Mesenteric fat pad (tissue), 1 donor: ENCODE results near the gene OGFRL1. TPM values are rescaled to one million over a fixed set of nuclear protein-coding genes. Genes with fewer than 3 reads are reported as not detected.

Experiments
- DNase-seq: peaks from one replicate; pipeline ENCODE4 v3.0.0-alpha.2; 2020; ENCODE audit warnings: low spot score
- total RNA-seq: library from RNA; stranded (reverse); fragmentation: NEBNext Ultra II Directional; extraction: Animal tissue kit (Norgen Biotek cat#: 25700); gene quantifications from one replicate; pipeline ENCODE4 v1.2.1, GENCODE V29; 2021
- donor health status: DM: yes; HTN: yes; CAD: no.

Gene OGFRL1
- total RNA-seq, 1 donor from 2014 or later, result 40.5 TPM

DNA sequence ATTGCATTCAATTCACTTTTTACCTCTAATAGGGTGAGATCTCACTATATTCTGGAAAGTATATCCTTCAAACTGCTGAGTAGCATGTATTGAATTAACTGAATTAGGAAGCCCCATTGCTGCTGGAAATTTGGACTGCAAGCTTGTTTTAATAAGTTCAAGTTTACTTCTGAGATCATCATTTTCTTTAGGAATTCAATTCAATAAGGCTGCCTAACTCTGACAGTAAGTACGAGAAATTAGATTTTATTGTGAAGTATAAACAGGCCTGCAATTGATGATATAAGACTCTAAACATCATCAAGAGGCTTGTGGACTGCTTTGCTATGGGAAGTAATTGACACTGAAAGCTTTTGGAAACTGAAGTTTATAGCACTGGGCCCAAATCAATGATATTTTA lies 44.4 kb downstream of the OGFRL1 start:
- no peak for DNase-seq

DNA sequence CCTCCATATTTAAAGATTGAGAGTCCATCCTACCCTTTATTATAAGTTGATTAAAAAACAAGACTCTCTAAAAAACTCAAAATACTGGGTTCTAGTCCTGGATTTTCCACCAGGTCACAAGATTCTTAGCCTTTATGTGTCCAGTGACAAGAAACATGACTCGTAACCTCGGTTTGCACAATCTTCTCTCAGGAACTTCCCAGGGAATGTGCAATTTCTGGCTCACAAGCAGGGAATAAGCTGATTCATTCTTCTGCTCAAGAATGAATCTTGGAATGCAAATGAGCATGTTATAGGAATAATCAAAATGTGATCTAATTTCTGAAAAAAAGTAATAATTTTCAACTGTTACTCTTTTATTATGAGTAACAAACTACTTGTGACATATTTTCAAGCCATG lies 45.1 kb downstream of the OGFRL1 start:
- no peak for DNase-seq

DNA sequence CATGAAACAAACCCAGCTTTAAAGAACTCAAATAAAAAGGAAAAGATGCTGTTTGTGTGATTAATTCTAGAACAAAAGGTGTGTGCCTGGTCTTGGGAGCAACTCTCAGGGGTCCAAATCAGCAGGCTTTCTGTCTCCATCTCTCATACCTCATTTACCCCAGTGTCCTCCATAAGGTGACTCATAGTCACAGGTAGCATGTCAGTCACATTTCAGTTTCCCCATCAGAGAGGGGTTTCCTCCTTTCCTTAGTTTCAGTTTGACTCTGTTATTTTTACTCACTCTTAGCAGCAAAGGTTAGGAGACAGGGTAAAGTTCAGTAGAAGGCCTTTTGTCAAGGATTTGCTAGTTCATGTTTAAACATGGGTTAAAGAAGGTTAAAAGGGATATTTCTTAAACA lies 46.2 kb downstream of the OGFRL1 start:
- no peak for DNase-seq

DNA sequence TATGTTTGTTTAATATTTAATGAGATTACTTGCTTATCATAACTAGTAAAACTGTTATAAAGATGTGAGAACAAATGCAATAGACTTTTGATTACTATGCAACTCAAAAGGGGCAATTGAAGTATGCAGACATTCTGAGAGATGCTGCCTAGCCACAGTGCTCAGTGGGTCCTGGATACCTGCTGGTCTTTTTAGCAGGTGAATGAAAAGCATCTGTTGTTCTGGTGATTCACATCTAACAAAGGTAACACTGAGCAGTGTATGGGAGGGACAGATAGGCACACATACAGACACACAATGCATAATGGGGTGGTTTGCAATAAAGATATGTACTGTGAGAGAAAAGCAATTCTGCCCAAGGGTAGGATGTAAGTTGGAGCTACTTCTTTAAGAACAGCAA lies 46.9 kb downstream of the OGFRL1 start:
- DNase-seq, result no peak

DNA sequence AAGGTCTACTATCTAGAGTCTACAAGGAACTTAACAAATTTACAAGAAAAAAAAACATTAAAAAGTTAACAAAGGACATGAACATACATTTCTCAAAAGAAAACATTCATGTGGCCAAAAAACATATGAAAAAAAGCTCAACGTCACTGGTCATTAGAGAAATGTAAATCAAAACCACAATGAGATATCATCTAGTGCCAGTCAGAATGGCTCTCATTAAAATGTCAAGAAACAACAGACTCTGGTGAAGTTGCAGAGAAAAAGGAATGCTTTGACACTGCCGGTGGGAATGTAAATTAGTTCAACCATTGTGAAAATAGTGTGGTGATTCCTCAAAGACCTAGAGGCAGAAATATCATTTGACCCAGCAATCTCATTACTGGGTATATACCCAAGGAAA lies 48.3 kb downstream of the OGFRL1 start:
- DNase-seq, result no peak

DNA sequence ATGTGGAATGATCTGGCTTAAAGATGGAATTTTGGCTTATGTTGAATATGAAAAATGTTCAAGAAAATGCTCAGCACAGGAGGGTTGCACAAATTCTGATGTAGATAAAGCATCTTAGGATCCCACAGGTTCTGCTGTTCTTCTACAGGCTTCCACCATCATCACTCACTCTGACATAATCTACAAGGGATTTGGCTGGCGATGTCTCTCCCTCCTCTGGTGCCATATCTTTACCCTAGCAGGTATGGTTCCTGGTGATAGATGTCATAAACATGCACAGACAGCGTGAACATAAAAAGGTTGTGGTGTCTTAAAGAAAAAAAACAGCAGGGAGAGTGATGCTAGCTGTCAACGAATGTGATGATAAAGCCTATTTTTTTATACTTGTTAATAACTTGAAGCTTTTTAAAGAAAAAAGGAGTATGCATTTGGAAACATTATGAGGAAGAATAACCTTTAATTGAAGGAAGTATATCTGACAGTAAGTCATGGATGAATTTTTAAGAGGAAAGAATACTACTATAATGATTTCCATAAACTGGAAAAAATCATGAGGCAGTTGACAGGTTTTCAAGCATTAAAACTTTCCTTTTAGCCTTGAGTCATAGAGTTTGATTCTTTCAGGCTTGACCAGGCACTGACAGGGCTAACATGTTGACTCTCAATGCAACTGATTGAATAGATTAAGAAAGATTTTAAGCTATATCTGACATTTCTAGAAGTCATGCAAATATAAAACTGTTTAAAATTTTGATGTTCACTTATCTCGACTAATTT lies 50.1 kb downstream of the OGFRL1 start:
- DNase-seq, result no peak

DNA sequence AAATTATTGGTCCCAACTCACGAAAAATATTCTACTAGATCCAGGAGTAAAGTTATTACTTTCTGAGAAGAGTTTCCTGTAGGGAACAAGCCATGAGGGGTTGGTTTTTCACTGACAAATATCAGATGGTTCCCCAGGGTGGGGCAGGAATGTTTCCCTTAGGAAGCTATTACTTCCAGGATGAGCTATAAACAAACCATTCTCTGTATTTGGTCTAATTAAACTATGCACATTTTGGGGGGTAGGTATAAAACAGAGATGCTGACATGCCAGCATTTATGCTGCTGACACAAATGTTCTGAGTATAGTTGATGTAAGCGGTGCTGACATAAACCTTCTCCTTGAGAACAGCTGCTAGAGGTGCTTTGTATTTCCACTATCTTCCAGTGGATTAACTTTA lies 54.2 kb downstream of the OGFRL1 start:
- no peak for DNase-seq

DNA sequence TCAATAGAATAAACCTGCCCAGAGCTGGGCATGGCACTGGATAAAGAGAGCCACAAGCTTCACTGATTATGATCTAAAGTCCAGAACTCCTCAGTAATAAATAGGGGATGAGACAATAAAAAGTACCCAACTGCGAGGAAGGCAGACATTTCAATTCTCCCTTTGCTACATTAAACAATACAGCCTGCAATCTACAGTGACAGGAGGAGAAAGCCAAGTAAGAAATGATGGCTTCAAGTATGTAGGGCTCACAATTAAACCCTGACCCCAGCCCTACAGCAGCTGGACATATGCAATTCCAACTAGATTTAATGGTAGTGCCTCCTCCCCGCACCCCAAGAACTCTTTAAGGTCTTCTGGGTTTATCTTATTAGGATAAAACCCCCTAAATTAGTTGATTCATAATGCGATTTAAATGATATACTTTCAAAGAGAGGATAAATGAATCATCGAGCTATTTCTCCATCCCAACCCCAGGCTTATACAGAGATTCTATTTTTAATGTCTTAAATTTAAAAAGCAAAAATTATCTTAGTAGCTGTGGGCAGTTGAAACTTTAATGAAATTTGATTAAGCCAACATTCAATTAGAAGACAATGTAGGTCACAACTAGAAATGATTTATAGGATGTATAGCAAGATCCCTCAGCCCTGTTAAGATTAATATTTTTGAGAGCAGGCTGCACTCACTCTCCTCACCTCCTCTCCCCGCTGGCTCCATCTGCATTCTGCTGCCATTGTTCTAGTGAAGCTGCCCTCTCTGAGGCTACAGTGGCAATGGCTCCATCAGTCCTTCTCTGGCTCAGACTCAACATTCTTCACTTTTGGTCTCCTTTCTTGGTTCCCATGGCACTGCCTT lies 57.1 kb downstream of the OGFRL1 start:
- DNase-seq, result no peak

DNA sequence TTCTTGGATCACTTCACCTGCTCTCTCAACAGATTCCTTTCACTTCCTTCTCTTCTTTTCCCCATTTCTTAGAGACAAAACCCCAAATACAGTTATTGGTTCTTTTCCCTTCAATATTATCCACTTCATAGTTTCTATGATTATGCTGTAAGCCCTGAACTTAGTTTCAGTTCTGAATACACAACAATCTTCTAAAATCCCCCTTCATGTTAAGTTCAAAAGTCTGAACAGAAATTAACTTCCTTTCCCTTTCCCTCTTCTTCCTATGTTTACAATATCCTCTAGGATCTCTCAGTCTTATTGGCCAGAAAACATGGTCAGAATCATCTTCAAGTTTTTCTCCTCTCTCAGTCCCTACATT lies 57.7 kb downstream of the OGFRL1 start:
- DNase-seq, result no peak

DNA sequence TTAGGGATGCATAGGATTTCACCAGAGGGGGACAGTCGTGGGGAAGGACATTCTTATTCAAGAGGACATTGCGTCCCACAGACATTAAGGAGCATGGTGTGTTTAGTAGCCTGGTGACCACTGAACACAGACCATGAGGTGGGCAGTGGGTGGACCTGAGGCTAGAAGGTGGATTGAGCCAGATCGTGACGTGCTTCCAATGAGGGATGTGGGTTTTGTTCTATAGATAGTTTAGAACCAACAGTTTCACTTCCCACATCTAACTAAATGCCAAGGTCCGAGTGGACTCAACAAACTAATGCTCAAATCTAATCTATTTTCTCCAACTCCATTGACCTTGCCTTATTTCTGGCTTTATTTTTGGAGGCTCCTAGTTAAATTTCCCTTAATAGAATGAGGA lies 58.5 kb downstream of the OGFRL1 start:
- DNase-seq, result no peak

DNA sequence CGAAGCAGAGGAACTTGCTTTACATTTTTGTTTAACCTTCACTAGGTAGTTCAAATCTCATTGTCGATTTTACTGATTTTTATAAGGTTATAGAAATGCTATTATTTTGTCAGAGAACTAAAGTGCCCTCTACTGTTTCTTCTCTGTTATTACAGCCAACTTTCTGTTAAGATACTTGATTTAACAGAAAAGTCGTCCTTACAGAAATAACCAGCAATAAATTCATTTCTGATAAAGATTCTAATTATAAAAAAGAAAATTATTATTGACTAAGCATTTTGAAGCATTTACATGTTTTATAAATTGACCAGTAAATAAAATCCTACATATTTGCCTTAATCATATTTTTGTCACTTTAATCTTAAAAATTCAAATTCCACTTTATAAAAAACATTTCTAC lies 60.8 kb downstream of the OGFRL1 start:
- DNase-seq, result no peak

DNA sequence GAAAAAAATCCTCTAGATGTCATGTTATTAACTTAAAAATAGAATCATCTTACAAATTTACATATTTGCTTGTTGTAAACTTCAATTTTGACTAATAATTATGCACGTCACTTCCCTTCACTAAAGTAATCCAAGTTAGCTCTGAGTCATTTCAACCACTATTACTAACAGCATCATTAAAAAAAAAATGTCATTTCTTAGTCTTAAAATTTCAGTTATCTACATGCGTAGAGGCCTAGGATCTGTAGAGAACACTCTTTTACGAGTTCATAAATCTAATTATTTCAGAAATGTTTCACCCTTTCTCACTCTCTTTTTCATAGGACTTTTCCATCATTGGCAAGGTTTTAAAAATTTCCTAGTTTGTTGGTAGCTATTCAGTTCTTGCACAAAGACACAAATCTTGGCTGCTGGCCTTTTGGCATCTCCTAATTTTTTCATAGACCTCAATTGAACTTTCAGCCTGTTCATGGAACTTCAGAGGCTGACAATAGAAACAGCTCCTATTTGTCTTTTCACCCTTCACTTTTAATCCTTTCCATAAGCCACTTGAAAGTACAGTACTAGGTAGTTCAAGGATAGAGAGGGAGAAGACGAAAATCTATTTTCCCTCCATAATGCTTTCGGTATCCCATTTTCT lies 61.5 kb downstream of the OGFRL1 start:
- DNase-seq, result no peak

DNA sequence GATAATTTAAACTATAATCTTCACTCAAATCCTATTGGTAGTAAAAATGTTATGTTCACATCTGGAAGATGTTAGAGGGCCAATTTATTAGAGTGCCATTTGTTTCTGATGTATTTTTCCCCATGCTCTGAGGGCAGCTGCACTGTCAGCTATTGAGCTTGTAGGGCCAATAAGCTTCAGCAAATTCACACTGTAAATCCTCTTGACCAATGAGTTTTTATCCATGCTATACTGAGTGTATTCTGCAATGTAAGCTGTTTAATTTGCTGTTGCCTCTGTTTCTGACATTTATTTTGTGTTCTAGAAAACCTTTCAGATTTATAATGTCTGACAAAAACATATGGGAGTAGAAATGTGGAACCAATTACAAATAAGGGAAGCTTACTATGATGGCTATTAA lies 62.6 kb downstream of the OGFRL1 start:
- no peak for DNase-seq
